Coronary artery (tissue), 2 donors: ENCODE results near the gene MOK.
"Not testable (repeated sequence)": the region's sequence is repeated elsewhere in the genome, so short reads cannot be mapped to it uniquely, and the experiment has no call there.

Experiments
- DNase-seq: peaks from one replicate; pipeline ENCODE4 v3.0.0-alpha.2; 2017; ENCODE audit warnings: low spot score
- H3K27ac ChIP-seq, 2 donors: fragments of 200-600 bp; sonication (generic); one replicate each; pipeline ENCODE4 v1.5.1; 2016 to 2019
- H3K4me3 ChIP-seq: fragments of 200-600 bp; sonication (generic); 2 replicates; pipeline ENCODE4 v1.5.1; 2016; ENCODE audit warnings: mild to moderate bottlenecking, moderate library complexity
- CTCF ChIP-seq: fragments of 200-600 bp; sonication (generic); IDR thresholded peaks from one replicate; pipeline ENCODE4 v1.5.1; 2019; ENCODE audit warnings: antibody characterized with exemption

The MOK gene

DNA sequence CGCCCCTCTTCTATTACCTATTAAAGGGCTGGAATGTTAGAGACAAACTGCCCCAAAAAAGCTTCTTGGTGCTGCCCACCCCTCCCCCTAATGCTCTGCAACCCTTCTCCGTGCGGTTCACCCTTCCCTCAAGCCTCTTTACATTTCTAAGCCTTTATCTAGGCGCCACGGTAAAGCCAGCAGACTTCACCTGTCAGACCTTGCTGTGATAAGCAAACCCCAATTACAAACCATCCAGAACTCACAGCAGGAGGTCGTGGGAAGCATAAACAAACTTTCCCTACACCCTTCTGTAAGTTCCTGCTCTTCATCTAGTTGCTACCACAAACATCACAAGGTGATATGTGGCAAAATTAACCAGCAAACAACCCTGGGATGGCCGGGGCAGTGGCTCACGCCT is 56.8 kb downstream of the MOK start:
- Histone ChIP-seq H3K27ac (no peak overlapping the region), H3K4me3 (no peak overlapping the region)
- DNase-seq: no peak
- no peak for TF ChIP-seq CTCF

- DNase-seq: no peak
- Histone ChIP-seq H3K4me3 (no peak overlapping the region), H3K27ac (no peak overlapping the region)
- no peak for TF ChIP-seq CTCF
Measured at GRCh38 chr14:102246071-102246470, 58.9 kb downstream of the MOK start.

DNA sequence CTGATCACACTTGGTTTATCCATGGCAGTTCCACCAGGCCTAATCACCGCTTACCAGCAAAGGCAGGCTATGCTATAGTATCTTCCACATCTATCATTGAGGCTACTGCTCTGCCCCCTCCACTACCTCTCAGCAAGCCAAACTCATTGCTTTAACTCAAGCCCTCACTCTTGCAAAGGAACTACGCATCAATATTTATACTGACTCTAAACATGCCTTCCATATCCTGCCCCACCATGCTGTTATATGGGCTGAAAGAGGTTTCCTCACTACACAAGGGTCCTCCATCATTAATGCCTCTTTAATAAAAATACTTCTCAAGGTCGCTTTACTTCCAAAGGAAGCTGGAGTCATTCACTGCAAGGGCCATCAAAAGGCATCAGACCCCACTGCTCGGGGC is 61.2 kb downstream of the MOK start:
- not testable (repeated sequence) for DNase-seq, H3K4me3 ChIP-seq, H3K27ac ChIP-seq

GRCh38 chr14:102241147-102241546 is 63.8 kb downstream of the MOK start:
- no peak overlapping the region for H3K4me3 ChIP-seq
- no peak for TF ChIP-seq CTCF
- DNase-seq: no peak
- no peak overlapping the region for H3K27ac ChIP-seq

DNA sequence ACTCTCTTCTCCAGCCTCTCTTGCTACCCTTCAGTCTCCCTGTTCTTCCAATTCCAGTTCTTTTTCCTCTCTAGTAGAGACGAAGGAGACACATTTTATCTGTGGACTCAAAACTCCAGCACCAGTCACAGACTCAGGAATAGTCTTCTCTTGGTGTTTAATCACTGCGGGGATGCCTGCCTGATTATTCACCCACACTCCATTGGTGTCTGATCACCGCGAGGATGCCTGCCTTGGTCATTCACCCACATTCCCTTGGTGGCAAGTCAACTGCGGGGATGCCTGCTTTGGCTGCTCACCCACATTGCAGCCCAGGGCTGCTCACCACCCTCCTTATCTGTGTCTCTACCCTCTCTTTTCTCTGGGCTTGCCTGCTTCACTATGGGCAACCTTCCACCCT is 64.5 kb downstream of the MOK start:
- not testable (repeated sequence) for DNase-seq, H3K4me3 ChIP-seq, H3K27ac ChIP-seq

- TF ChIP-seq CTCF: no peak
- no peak overlapping the region for H3K27ac ChIP-seq
- no peak for DNase-seq
- no peak overlapping the region for H3K4me3 ChIP-seq
Measured at GRCh38 chr14:102239231-102239630, 65.7 kb downstream of the MOK start.

DNA sequence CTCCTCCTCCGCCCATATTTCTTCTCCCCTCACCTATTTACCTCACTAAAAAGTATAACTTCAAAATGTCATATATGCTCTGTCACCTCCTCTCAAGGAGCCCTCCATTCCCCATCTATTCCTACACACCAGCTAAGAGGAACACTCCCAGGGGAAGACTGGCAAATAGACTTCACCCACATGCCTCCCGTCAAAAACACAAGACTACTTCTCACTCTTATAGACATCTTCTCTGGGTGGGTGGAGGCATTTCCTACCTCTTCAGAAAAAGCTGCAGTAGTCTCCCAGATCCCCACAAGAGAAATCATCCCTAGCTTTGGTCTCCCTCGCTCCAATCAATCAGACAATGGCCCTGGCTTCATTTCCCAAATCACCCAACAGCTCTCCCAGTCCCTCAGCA is 66.2 kb downstream of the MOK start:
- no peak for TF ChIP-seq CTCF
- no peak overlapping the region for H3K4me3 ChIP-seq
- H3K27ac ChIP-seq: no peak overlapping the region
- no peak for DNase-seq

DNA sequence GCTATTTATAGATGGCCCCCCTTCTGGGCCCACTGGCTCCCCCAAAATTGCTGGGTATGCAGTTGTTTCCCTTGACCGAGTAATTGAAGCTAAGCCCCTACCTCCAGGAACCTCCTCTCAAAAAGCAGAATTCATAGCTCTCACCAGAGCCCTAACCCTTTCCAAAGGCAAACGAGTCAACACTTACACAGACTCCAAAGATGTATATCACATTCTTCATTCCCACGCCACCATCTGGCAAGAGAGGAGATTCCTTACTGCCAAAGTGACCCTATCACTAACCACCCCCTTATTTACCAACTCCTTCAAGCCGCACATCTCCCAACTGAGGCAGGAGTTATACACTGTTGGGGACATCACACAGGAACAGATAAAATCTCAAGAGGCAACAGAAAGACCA is 66.8 kb downstream of the MOK start:
- no peak overlapping the region for H3K27ac ChIP-seq
- no peak overlapping the region for H3K4me3 ChIP-seq
- no peak for DNase-seq
- TF ChIP-seq CTCF: no peak
